Left lung (tissue), 10 donors: ENCODE measurements around the gene GRIP1. TPM values are rescaled to one million over a fixed set of nuclear protein-coding genes. Genes with fewer than 3 reads are reported as not detected.

Source experiments
- ATAC-seq: fragments of 200-7000 bp; cut with Tn5 transposase; one replicate; pipeline ENCODE4 v1.9.1; 2020; ENCODE audit warnings: moderate library complexity
- DNase-seq, 4 donors: peaks; one replicate each; pipeline ENCODE4 v3.0.0-alpha.2; 2013 to 2020
- H3K27ac ChIP-seq, 2 donors: fragments of 200-600 bp; sonication (generic) in 1 of 2; one replicate each; pipeline versions ENCODE4 v1.5.0 to v1.8.0; 2020 to 2021
- H3K27me3 ChIP-seq, 2 donors: fragments of 200-600 bp; sonication (generic) in 1 of 2; one replicate each; pipeline versions ENCODE4 v1.5.0 to v1.8.0; 2020 to 2021
- H3K36me3 ChIP-seq, 2 donors: fragments of 200-600 bp; sonication (generic) in 1 of 2; one replicate each; pipeline versions ENCODE4 v1.5.0 to v1.8.0; 2020 to 2021
- H3K4me1 ChIP-seq, 2 donors: fragments of 200-600 bp; one replicate each; pipeline ENCODE4 v1.8.0; 2021
- H3K4me3 ChIP-seq, 2 donors: fragments of 200-600 bp; sonication (generic) in 1 of 2; one replicate each; pipeline versions ENCODE4 v1.5.0 to v1.8.0; 2020 to 2021; ENCODE audit warnings: mild to moderate bottlenecking in 1 of 2
- H3K9me3 ChIP-seq, 2 donors: fragments of 200-600 bp; sonication (generic) in 1 of 2; one replicate each; pipeline versions ENCODE4 v1.5.0 to v1.8.0; 2020 to 2021
- CTCF ChIP-seq, 2 donors: fragments of 200-600 bp; sonication (generic) in 1 of 2; IDR thresholded peaks; one replicate each; pipeline versions ENCODE4 v1.5.0 to v1.8.0; 2021; ENCODE audit warnings: antibody characterized with exemption in 2 of 2
- intact Hi-C, 2 donors: fragments of 100-400 bp; cut with DNase I; formaldehyde crosslinking; loops; one replicate each; pipeline versions ENCODE4 v1.11.2 to v1.14.2; 2022
- polyA plus RNA-seq, 6 donors: library from polyadenylated mRNA; unstranded; fragments of 120-200 nt; gene quantifications; one replicate each; pipeline ENCODE4 v1.2.1, GENCODE V29; 2013; ENCODE audit not compliant: insufficient read length in 6 of 6
- total RNA-seq, 2 donors: library from RNA; stranded (reverse); fragmentation: NEBNext Ultra II Directional; extraction: Animal tissue kit (Norgen Biotek cat#: 25700); gene quantifications; one replicate each; pipeline ENCODE4 v1.2.1, GENCODE V29; 2021
- donor health status: DM: no; HTN: yes; CAD: no.
- donor health status: DM: no; HTN: no; CAD: no.

The GRIP1 gene
- total and polyA plus RNA-seq, 8 donors = 1.9 to 10.6 (median 6.0) TPM

DNA sequence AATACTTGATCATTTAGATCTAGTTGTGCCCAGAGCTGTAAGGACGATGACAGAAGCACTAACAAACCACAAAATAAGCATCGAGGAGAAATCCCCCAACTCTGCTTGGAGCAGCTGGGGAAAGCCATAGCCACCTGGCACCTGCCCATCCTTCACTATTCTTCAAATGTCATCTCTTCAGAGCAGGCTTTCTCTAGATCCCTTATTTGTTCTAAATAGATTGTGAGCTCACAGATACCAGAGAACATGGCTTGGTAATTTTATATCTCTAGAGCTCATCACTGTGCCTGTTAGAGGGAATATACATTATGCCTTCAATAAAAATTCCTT lies 50.9 kb downstream of the GRIP1 start:
- Histone ChIP-seq H3K9me3 (no peaks in the 10 kb centered on the region), H3K4me1 (peaks cover 0 to 10% of the 10 kb centered on the region in 2 donors), H3K27me3 (no peaks in the 10 kb centered on the region), H3K27ac (no peak overlapping the region), H3K4me3 (no peak overlapping the region), H3K36me3 (no peaks in the 10 kb centered on the region)
- intact Hi-C loops = no loop called here
- no peak for ATAC-seq
- TF ChIP-seq CTCF (IDR thresholded peaks at IDR 0.05) = no peak
- DNase-seq = no peak

DNA sequence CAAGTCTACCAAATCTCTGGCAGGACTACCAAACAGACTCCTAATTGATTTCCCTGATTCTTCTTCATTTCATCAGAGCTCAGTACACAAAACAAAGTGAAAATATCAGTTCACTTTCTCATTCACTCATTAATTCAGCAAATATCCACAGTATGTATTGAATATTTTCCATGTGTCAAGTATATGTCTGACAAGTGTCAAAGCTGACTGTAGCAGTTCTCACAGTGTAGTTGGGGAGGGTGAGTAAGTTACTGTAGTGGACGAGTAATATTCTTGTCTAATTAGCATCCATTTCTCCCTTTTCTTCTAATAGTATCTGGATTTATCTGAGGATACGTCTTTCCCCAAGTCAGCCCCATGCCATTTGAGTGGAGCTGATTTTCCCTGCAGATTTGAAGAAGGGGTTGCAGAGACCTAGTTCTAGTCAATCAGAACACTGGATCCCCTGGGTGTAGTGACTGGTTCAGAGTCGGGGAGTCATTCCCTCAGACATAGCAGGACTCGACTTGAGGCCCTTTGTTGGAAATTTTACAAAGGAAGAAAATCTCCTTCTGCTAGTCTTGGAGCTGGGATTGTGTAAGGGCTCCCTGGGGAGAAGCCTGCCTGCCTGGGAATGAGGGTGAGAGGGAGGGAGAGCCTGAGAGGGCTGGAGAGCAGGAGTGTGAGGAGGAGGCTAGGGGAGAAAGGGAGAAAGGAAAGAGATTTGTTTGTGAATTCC lies 51.4 kb downstream of the GRIP1 start:
- Histone ChIP-seq H3K4me1 (peaks cover 0 to 10% of the 10 kb centered on the region in 2 donors), H3K36me3 (no peaks in the 10 kb centered on the region), H3K27ac (no peak overlapping the region), H3K4me3 (no peak overlapping the region), H3K9me3 (no peaks in the 10 kb centered on the region), H3K27me3 (no peaks in the 10 kb centered on the region)
- TF ChIP-seq CTCF (IDR thresholded peaks at IDR 0.05) = no peak
- peak; percentile 64 for ATAC-seq
- intact Hi-C loops = no loop called here
- DNase-seq = no peak

- intact Hi-C loops = no loop called here
- no peaks in the 10 kb centered on the region for H3K9me3 ChIP-seq
- ATAC-seq (no peak), DNase-seq (no peak)
- H3K27ac ChIP-seq = no peak overlapping the region
- TF ChIP-seq CTCF (IDR thresholded peaks at IDR 0.05) = no peak
- H3K4me3 ChIP-seq = no peak overlapping the region
- no peaks in the 10 kb centered on the region for H3K36me3 ChIP-seq
- peaks cover 0 to 10% of the 10 kb centered on the region in 2 donors for H3K4me1 ChIP-seq
- H3K27me3 ChIP-seq = no peaks in the 10 kb centered on the region
Measured at GRCh38 chr12:66624806-66625205, 54.1 kb downstream of the GRIP1 start.

GRCh38 chr12:66623455-66623854 lies 55.4 kb downstream of the GRIP1 start:
- no peak for TF ChIP-seq CTCF (IDR thresholded peaks at IDR 0.05)
- Histone ChIP-seq H3K36me3 (no peaks in the 10 kb centered on the region), H3K4me3 (no peak overlapping the region), H3K4me1 (peaks cover 0 to 2% of the 10 kb centered on the region in 2 donors), H3K9me3 (no peaks in the 10 kb centered on the region), H3K27ac (no peak overlapping the region), H3K27me3 (no peaks in the 10 kb centered on the region)
- no peak for DNase-seq
- ATAC-seq = no peak
- intact Hi-C loops = no loop called here

- intact Hi-C loops = no loop called here
- Histone ChIP-seq H3K4me1 (no peaks in the 10 kb centered on the region), H3K4me3 (no peak overlapping the region), H3K27me3 (no peaks in the 10 kb centered on the region), H3K36me3 (no peaks in the 10 kb centered on the region), H3K9me3 (no peaks in the 10 kb centered on the region), H3K27ac (no peak overlapping the region)
- TF ChIP-seq CTCF (IDR thresholded peaks at IDR 0.05) = no peak
- DNase-seq = no peak
- ATAC-seq = no peak
Measured at GRCh38 chr12:66620688-66621087, 58.2 kb downstream of the GRIP1 start.
